ENCODE data around the gene CNTN1. TPM values are rescaled to one million over a fixed set of nuclear protein-coding genes. Genes with fewer than 3 reads are reported as not detected.

CNTN1 gene
- total and polyA plus RNA-seq, 9 of the 15 experiments (the other 6 are each of a cell fraction or from before 2014, with no cell fraction given), result 0.16 TPM; not detected in 8

DNA sequence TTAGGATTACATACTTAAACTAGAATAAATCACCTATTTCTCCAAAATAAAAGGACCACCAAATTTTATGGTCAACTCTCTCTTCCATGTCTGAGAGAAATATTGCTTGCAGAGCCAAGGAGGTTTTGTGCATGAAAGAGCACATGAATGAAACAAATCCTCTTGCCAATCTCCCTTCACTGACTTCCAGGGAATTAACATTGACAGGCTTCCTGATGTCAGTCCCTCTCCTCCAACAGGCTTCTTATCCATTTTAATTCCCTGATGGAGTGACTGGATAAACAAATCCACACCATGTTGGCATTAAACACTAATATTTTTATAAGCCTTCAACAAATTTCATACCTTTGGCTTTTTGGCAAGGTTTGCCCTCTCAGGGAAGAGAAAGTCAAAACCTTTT lies 45.3 kb upstream of the CNTN1 start:
- no peak for DNase-seq (ENCODE audit: extremely low read depth in 1 of 4, low spot score in 3 of 4)
- no peak for FAIRE-seq
- no peaks in the 10 kb centered on the region for H4K20me1 ChIP-seq (replicated peaks; ENCODE audit: control insufficient read depth, insufficient read depth, low read length)
- no peaks in the 10 kb centered on the region for H3K4me1 ChIP-seq (replicated peaks in 1 of 2; ENCODE audit: control insufficient read depth in 2 of 2, insufficient read depth in 2 of 2, low read length in 2 of 2)
- H2AFZ ChIP-seq (ENCODE audit: low read depth, low read length), result no peak overlapping the region
- H3K36me3 ChIP-seq (ENCODE audit: control insufficient read depth, insufficient read depth, low read length), result no peaks in the 10 kb centered on the region
- CTCF ChIA-PET (ENCODE audit: low intra/inter-chr PET ratio), result no interaction called here
- POLR2A ChIA-PET, result no interaction called here
- ATAC-seq, result no peak
- no peak overlapping the region for H3K27ac ChIP-seq (ENCODE audit: extremely low read depth, low read depth, low read length)
- no peaks in the 10 kb centered on the region for H3K79me2 ChIP-seq (ENCODE audit: control insufficient read depth, insufficient read depth, low read length)
- no peaks in the 10 kb centered on the region for H3K9me1 ChIP-seq (ENCODE audit: control insufficient read depth, insufficient read depth, low read length)
- no peak overlapping the region for H3K9ac ChIP-seq (ENCODE audit: insufficient read depth in 1 of 2, low read depth in 2 of 2, low read length in 2 of 2)
- H3K9me3 ChIP-seq (replicated peaks; ENCODE audit: control insufficient read depth, insufficient read depth, low read depth, low read length), result no peaks in the 10 kb centered on the region
- in situ Hi-C loops (cut with MboI), result no loop called here
- H3K27me3 ChIP-seq (ENCODE audit: control insufficient read depth in 2 of 2, insufficient read depth in 2 of 2, low read length in 2 of 2), result no peaks in the 10 kb centered on the region
- BruUV-seq (replicated peaks), result no TSS peak
- no peak overlapping the region for H3K4me3 ChIP-seq
- TF ChIP-seq BRF1 (IDR thresholded peaks at IDR 0.05; ENCODE audit: borderline replicate concordance, extremely low read depth, insufficient read length), result no peak
- no peak for TF ChIP-seq SRSF1 (IDR thresholded peaks at IDR 0.05; ENCODE audit: low read depth, low read length)
- TF ChIP-seq ZNF77 (CRISPR knock-in tag; IDR thresholded peaks at IDR 0.05), result no peak
- no peak for TF ChIP-seq ZKSCAN8 (CRISPR knock-in tag; IDR thresholded peaks at IDR 0.05)
- TF ChIP-seq MBD2 (IDR thresholded peaks at IDR 0.05; ENCODE audit: borderline replicate concordance, low read depth), result no peak
- H3K4me2 ChIP-seq (ENCODE audit: insufficient read depth, low read length), result no peak overlapping the region
- intact Hi-C loops (cut with micrococcal nuclease), result no loop called here

GRCh38 chr12:40647651-40648050 lies 44.6 kb upstream of the CNTN1 start:
- in situ Hi-C loops (cut with MboI), result no loop called here
- no peaks in the 10 kb centered on the region for H3K9me3 ChIP-seq (replicated peaks; ENCODE audit: control insufficient read depth, insufficient read depth, low read depth, low read length)
- H3K79me2 ChIP-seq (ENCODE audit: control insufficient read depth, insufficient read depth, low read length), result no peaks in the 10 kb centered on the region
- H4K20me1 ChIP-seq (replicated peaks; ENCODE audit: control insufficient read depth, insufficient read depth, low read length), result no peaks in the 10 kb centered on the region
- H3K4me3 ChIP-seq, result no peak overlapping the region
- no TSS peak for BruUV-seq (replicated peaks)
- H3K9me1 ChIP-seq (ENCODE audit: control insufficient read depth, insufficient read depth, low read length), result no peaks in the 10 kb centered on the region
- H2AFZ ChIP-seq (ENCODE audit: low read depth, low read length), result no peak overlapping the region
- no peaks in the 10 kb centered on the region for H3K36me3 ChIP-seq (ENCODE audit: control insufficient read depth, insufficient read depth, low read length)
- ATAC-seq (no peak), FAIRE-seq (no peak), DNase-seq (ENCODE audit: extremely low read depth in 1 of 4, low spot score in 3 of 4) (no peak)
- intact Hi-C loops (cut with micrococcal nuclease), result no loop called here
- no peaks in the 10 kb centered on the region for H3K4me1 ChIP-seq (replicated peaks in 1 of 2; ENCODE audit: control insufficient read depth in 2 of 2, insufficient read depth in 2 of 2, low read length in 2 of 2)
- ChIA-PET POLR2A (no interaction called here), CTCF (ENCODE audit: low intra/inter-chr PET ratio) (no interaction called here)
- no peak overlapping the region for H3K9ac ChIP-seq (ENCODE audit: insufficient read depth in 1 of 2, low read depth in 2 of 2, low read length in 2 of 2)
- H3K27ac ChIP-seq (ENCODE audit: extremely low read depth, low read depth, low read length), result no peak overlapping the region
- WGBS (ENCODE audit: insufficient coverage, low coverage, missing lambda C conversion rate), result 0% methylated on average over 2 of the region's 2 CpGs
- no peak overlapping the region for H3K4me2 ChIP-seq (ENCODE audit: insufficient read depth, low read length)
- H3K27me3 ChIP-seq (ENCODE audit: control insufficient read depth in 2 of 2, insufficient read depth in 2 of 2, low read length in 2 of 2), result no peaks in the 10 kb centered on the region
- TF ChIP-seq, protein P1, sequence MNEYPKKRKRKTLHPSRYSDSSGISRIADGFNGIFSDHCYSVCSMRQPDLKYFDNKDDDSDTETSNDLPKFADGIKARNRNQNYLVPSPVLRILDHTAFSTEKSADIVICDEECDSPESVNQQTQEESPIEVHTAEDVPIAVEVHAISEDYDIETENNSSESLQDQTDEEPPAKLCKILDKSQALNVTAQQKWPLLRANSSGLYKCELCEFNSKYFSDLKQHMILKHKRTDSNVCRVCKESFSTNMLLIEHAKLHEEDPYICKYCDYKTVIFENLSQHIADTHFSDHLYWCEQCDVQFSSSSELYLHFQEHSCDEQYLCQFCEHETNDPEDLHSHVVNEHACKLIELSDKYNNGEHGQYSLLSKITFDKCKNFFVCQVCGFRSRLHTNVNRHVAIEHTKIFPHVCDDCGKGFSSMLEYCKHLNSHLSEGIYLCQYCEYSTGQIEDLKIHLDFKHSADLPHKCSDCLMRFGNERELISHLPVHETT (CRISPR knock-in tag; conservative IDR thresholded peaks at IDR 0.05 in 1 of 2, IDR thresholded peaks at IDR 0.05 in 1 of 2), result no peak
- no peak for TF ChIP-seq EP400 (IDR thresholded peaks at IDR 0.05)
- no peak for TF ChIP-seq TEAD1 (CRISPR knock-in tag; IDR thresholded peaks at IDR 0.05)
- no peak for TF ChIP-seq POLR2AphosphoS2 (IDR thresholded peaks at IDR 0.05; ENCODE audit: low read length)
- no peak for TF ChIP-seq CREB5 (CRISPR knock-in tag; IDR thresholded peaks at IDR 0.05)
- no peak for TF ChIP-seq DEAF1 (CRISPR knock-in tag; IDR thresholded peaks at IDR 0.05)
- no peak for TF ChIP-seq CCAR2 (IDR thresholded peaks at IDR 0.05; ENCODE audit: low read depth, low read length)
- TF ChIP-seq ZNF224 (CRISPR knock-in tag; IDR thresholded peaks at IDR 0.05), result no peak
